ENCODE measurements around the gene SERPINA5.

SERPINA5 gene

GRCh38 chr14:94621358-94622134 lies 40.3 kb downstream of the SERPINA5 start:
- no peak overlapping the region for H3K4me3 ChIP-seq (ENCODE audit: low read depth, low read length)
- no peak for DNase-seq (ENCODE audit: low read depth)
- TF ChIP-seq MAX (IDR thresholded peaks at IDR 0.05; ENCODE audit: low read depth, low read length) (no peak), CTCF (IDR thresholded peaks at IDR 0.05; ENCODE audit: low read depth, low read length) (no peak), POLR2A (IDR thresholded peaks at IDR 0.05; ENCODE audit: extremely low read depth, insufficient read length) (no peak), MYC (IDR thresholded peaks at IDR 0.05; ENCODE audit: low read depth, low read length) (no peak)

- no peak for DNase-seq (ENCODE audit: low read depth)
- no peak for TF ChIP-seq MAX (IDR thresholded peaks at IDR 0.05; ENCODE audit: low read depth, low read length)
- TF ChIP-seq CTCF (IDR thresholded peaks at IDR 0.05; ENCODE audit: low read depth, low read length), result no peak
- H3K4me3 ChIP-seq (ENCODE audit: low read depth, low read length), result no peak overlapping the region
These were observed 41.6 kb downstream of the SERPINA5 start for GRCh38 chr14:94622653-94623421.

- no peak for TF ChIP-seq CTCF (IDR thresholded peaks at IDR 0.05; ENCODE audit: low read depth, low read length)
- TF ChIP-seq MAX (IDR thresholded peaks at IDR 0.05; ENCODE audit: low read depth, low read length), result no peak
- no peak for TF ChIP-seq POLR2A (IDR thresholded peaks at IDR 0.05; ENCODE audit: extremely low read depth, insufficient read length)
- TF ChIP-seq MYC (IDR thresholded peaks at IDR 0.05; ENCODE audit: low read depth, low read length), result no peak
- no peak for DNase-seq (ENCODE audit: low read depth)
- no peak overlapping the region for H3K4me3 ChIP-seq (ENCODE audit: low read depth, low read length)
These were observed 42.2 kb downstream of the SERPINA5 start for GRCh38 chr14:94623422-94623809.

- H3K4me3 ChIP-seq (ENCODE audit: low read depth, low read length), result no peak overlapping the region
- TF ChIP-seq MAX (IDR thresholded peaks at IDR 0.05; ENCODE audit: low read depth, low read length) (no peak), POLR2A (IDR thresholded peaks at IDR 0.05; ENCODE audit: extremely low read depth, insufficient read length) (no peak), CTCF (IDR thresholded peaks at IDR 0.05; ENCODE audit: low read depth, low read length) (no peak), MYC (IDR thresholded peaks at IDR 0.05; ENCODE audit: low read depth, low read length) (no peak)
- DNase-seq (ENCODE audit: low read depth), result no peak
These were observed 42.8 kb downstream of the SERPINA5 start for GRCh38 chr14:94623856-94624499.

GRCh38 chr14:94624537-94625352 lies 43.5 kb downstream of the SERPINA5 start:
- DNase-seq (ENCODE audit: low read depth), result no peak
- H3K4me3 ChIP-seq (ENCODE audit: low read depth, low read length), result no peak overlapping the region
- TF ChIP-seq POLR2A (IDR thresholded peaks at IDR 0.05; ENCODE audit: extremely low read depth, insufficient read length) (no peak), MYC (IDR thresholded peaks at IDR 0.05; ENCODE audit: low read depth, low read length) (no peak), MAX (IDR thresholded peaks at IDR 0.05; ENCODE audit: low read depth, low read length) (no peak), CTCF (IDR thresholded peaks at IDR 0.05; ENCODE audit: low read depth, low read length) (no peak)

Data from NB4 (cell line).